ENCODE results near the gene PINLYP. TPM values are rescaled to one million over a fixed set of nuclear protein-coding genes. Genes with fewer than 3 reads are reported as not detected.

Gene PINLYP
- total RNA-seq, 2 experiments from 2014 or later = 0.40 to 4.9 TPM

GRCh38 chr19:43594081-43594697 lies 18.6 kb downstream of the PINLYP start:
- no peak for DNase-seq (ENCODE audit: low spot score)
- Histone ChIP-seq H3K36me3 (ENCODE audit: insufficient read depth, low read length) (peaks cover 18% of the 10 kb centered on the region), H3K4me1 (ENCODE audit: insufficient read depth, low read length, poor library complexity, severe bottlenecking) (peaks cover 20% of the 10 kb centered on the region), H3K4me3 (ENCODE audit: low read depth, low read length, poor library complexity, severe bottlenecking) (peak overlapping the region; percentile 86), H3K9me3 (ENCODE audit: low read length) (no peaks in the 10 kb centered on the region), H3K79me2 (ENCODE audit: insufficient read depth, low read depth, low read length) (peaks cover 29% of the 10 kb centered on the region), H4K20me1 (ENCODE audit: insufficient read depth, low read length) (no peaks in the 10 kb centered on the region; the same call in 1 of the 2 replicates), H3K27ac (ENCODE audit: low read depth, low read length, poor library complexity, severe bottlenecking) (no peak overlapping the region), H3K9me2 (ENCODE audit: insufficient read depth, low read length) (no peaks in the 10 kb centered on the region), H3K4me2 (ENCODE audit: low read length) (peak overlapping the region; percentile 79; the same call in 1 of the 2 replicates), H2AFZ (ENCODE audit: low read length) (no peak overlapping the region)
- no TSS peak for BruUV-seq (replicated peaks)
- intact Hi-C loops (cut with micrococcal nuclease; ENCODE audit: unreplicated experiment) = loop anchor here (10.0 kb wide), 2 partner anchors 59 to 149 kb away; partner anchors contain the start of gene ZNF575
- TF ChIP-seq EZH2phosphoT487 (IDR thresholded peaks at IDR 0.05; ENCODE audit: borderline replicate concordance, low read depth, low read length) (no peak), CTCF (conservative IDR thresholded peaks at IDR 0.05; ENCODE audit: low read length) (no peak)
- ChIA-PET CTCF (ENCODE audit: unreplicated experiment) (interaction anchor here (0.5 to 1.0 kb wide), 4 partner anchors 39 to 89 kb away, joined by 3 to 6 read pairs (median 4); no protein-coding TSS in a partner anchor), POLR2A (interaction anchor here (0.5 to 1.0 kb wide), 3 partner anchors 19 to 39 kb away, joined by 3 to 4 read pairs (median 3); partner anchors contain the start of gene XRCC1)

DNA sequence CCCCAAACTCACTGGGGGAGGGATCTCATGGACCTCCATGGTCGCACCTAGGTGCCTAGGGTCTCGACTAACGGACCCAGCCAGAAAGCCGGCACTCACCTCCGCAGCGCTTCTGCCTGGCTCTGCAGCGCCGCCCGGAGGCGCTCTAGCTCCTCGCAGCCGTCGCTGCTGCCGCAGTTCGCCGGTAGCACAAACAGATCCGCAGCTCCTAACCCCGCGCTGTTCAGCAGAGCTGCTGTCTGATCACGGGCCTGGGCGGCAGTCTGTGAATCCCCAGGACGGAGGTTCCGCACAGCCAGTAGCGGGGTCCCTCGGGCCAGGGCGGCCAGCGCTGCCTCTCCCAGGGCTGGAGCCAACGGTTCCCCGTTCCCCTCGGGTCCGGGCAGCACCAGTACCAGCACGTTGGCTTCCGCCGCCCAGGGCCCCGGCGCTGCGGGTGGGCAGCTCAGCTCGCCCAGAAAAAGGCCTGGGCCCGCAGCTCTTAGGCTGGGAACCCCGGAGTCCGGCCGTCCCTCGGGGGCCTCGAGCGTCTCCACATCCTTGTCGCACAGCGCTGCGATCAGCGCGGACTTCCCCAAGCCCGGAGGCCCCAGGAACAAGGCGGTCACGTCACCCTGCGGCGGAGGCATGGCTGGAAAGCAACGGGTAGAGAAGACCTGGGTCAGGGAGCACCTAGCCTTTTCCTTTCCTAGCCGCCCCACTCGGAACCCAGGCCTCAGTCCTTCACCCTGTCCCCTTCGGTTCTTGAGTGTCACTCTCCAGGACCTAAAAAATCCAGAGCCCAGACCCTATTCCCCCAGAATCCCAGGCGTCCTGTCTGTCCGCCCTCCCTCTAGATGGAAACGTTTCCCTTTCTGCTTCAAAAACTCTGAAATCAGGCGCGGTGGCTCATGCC lies 19.4 kb downstream of the PINLYP start:
- H3K79me2 ChIP-seq (ENCODE audit: insufficient read depth, low read depth, low read length) = peaks cover 32% of the 10 kb centered on the region
- peak overlapping the region; percentile 79 for H3K4me2 ChIP-seq (ENCODE audit: low read length)
- peak overlapping the region; percentile 26 for H3K27ac ChIP-seq (ENCODE audit: low read depth, low read length, poor library complexity, severe bottlenecking)
- peak; percentile 81 for DNase-seq (ENCODE audit: low spot score)
- no peak for TF ChIP-seq EZH2phosphoT487 (IDR thresholded peaks at IDR 0.05; ENCODE audit: borderline replicate concordance, low read depth, low read length)
- TF ChIP-seq CTCF (conservative IDR thresholded peaks at IDR 0.05; ENCODE audit: low read length) = peak; percentile 85
- peak overlapping the region; percentile 29; the same call in 1 of the 2 replicates for H2AFZ ChIP-seq (ENCODE audit: low read length)
- H3K4me3 ChIP-seq (ENCODE audit: low read depth, low read length, poor library complexity, severe bottlenecking) = peak overlapping the region; percentile 86
- POLR2A ChIA-PET = interaction anchor here (0.5 to 1.0 kb wide), 3 partner anchors 20 to 40 kb away, joined by 3 to 4 read pairs (median 3); partner anchors contain the start of gene XRCC1
- H3K4me1 ChIP-seq (ENCODE audit: insufficient read depth, low read length, poor library complexity, severe bottlenecking) = peaks cover 16% of the 10 kb centered on the region
- no TSS peak for BruUV-seq (replicated peaks)
- CTCF ChIA-PET (ENCODE audit: unreplicated experiment) = interaction anchor here (0.5 to 1.1 kb wide), 5 partner anchors 39 to 90 kb away, joined by 3 to 6 read pairs (median 3); no protein-coding TSS in a partner anchor
- H4K20me1 ChIP-seq (ENCODE audit: insufficient read depth, low read length) = no peaks in the 10 kb centered on the region; the same call in 1 of the 2 replicates
- intact Hi-C loops (cut with micrococcal nuclease; ENCODE audit: unreplicated experiment) = loop anchor here (10.0 kb wide), 2 partner anchors 60 to 150 kb away; partner anchors contain the start of gene ZNF575
- no peaks in the 10 kb centered on the region for H3K9me2 ChIP-seq (ENCODE audit: insufficient read depth, low read length)
- H3K36me3 ChIP-seq (ENCODE audit: insufficient read depth, low read length) = peaks cover 26% of the 10 kb centered on the region
- H3K9me3 ChIP-seq (ENCODE audit: low read length) = no peaks in the 10 kb centered on the region
